H9 (cell line): Measurements from ENCODE around the gene PRPF38B. TPM values are rescaled to one million over a fixed set of nuclear protein-coding genes. Genes with fewer than 3 reads are reported as not detected.

ENCODE experiments used
- DNase-seq: peaks from one replicate; pipeline ENCODE4 v3.0.0-alpha.2; 2017
- H2AFZ ChIP-seq: one replicate; pipeline ENCODE4 v1.6.1; 2013; ENCODE audit warnings: mild to moderate bottlenecking, low read length, control low read depth, moderate library complexity
- H2AK5ac ChIP-seq: 2 replicates; pipeline ENCODE4 v1.6.1; 2013; ENCODE audit warnings: low read length, control low read depth, mixed read lengths; ENCODE audit not compliant: insufficient read length
- H2BK120ac ChIP-seq: one replicate; pipeline ENCODE4 v1.6.1; 2013; ENCODE audit warnings: low read depth, mild to moderate bottlenecking, low read length, control low read depth, inconsistent platforms; ENCODE audit not compliant: poor library complexity, severe bottlenecking
- H2BK12ac ChIP-seq: 2 replicates; pipeline ENCODE4 v1.6.1; 2013; ENCODE audit warnings: low read length, control low read depth, mixed read lengths, low read depth; ENCODE audit not compliant: insufficient read length
- H2BK15ac ChIP-seq: 2 replicates; pipeline ENCODE4 v1.6.1; 2013; ENCODE audit warnings: low read depth, low read length, control low read depth
- H2BK20ac ChIP-seq: one replicate; pipeline ENCODE4 v1.6.1; 2013; ENCODE audit warnings: low read depth, mild to moderate bottlenecking, low read length, control low read depth, inconsistent platforms; ENCODE audit not compliant: poor library complexity, severe bottlenecking
- H2BK5ac ChIP-seq: 2 replicates; pipeline ENCODE4 v1.6.1; 2013; ENCODE audit warnings: low read length, control low read depth, mixed read lengths; ENCODE audit not compliant: insufficient read length
- H3K14ac ChIP-seq: 2 replicates; pipeline ENCODE4 v1.6.1; 2013; ENCODE audit warnings: low read length, control low read depth; ENCODE audit not compliant: insufficient read depth
- H3K18ac ChIP-seq: 2 replicates; pipeline ENCODE4 v1.6.1; 2013; ENCODE audit warnings: low read depth, mild to moderate bottlenecking, mixed read lengths, low read length, control low read depth; ENCODE audit not compliant: insufficient read length
- H3K23ac ChIP-seq: 2 replicates; pipeline ENCODE4 v1.6.1; 2013; ENCODE audit warnings: low read length, control low read depth, mixed read lengths, low read depth; ENCODE audit not compliant: insufficient read length
- H3K23me2 ChIP-seq: 2 replicates; pipeline ENCODE4 v1.6.1; 2013; ENCODE audit warnings: low read depth, mild to moderate bottlenecking, mixed read lengths, low read length, control low read depth; ENCODE audit not compliant: insufficient read length, poor library complexity, severe bottlenecking
- H3K27ac ChIP-seq: 2 replicates; pipeline ENCODE4 v1.5.1; 2013; ENCODE audit warnings: low read length, control low read depth, mixed read lengths, low read depth; ENCODE audit not compliant: insufficient read length
- H3K27me3 ChIP-seq: 2 replicates; pipeline ENCODE4 v1.6.1; 2013; ENCODE audit warnings: low read length, control low read depth, inconsistent platforms; ENCODE audit not compliant: insufficient read depth
- H3K4ac ChIP-seq: 2 replicates; pipeline ENCODE4 v1.6.1; 2013; ENCODE audit warnings: low read depth, mild to moderate bottlenecking, control low read depth, inconsistent platforms, low read length, moderate library complexity
- H3K4me1 ChIP-seq: 2 replicates; pipeline ENCODE4 v1.6.1; 2013; ENCODE audit warnings: low read length, control low read depth, inconsistent platforms; ENCODE audit not compliant: insufficient read depth
- H3K4me2 ChIP-seq: 2 replicates; pipeline ENCODE4 v1.6.1; 2013; ENCODE audit warnings: low read length, control low read depth, mixed read lengths; ENCODE audit not compliant: insufficient read length, insufficient read depth
- H3K56ac ChIP-seq: 2 replicates; pipeline ENCODE4 v1.6.1; 2013; ENCODE audit warnings: low read depth, mild to moderate bottlenecking, mixed read lengths, low read length, control low read depth; ENCODE audit not compliant: insufficient read length
- H3K79me1 ChIP-seq: 2 replicates; pipeline ENCODE4 v1.6.1; 2013; ENCODE audit warnings: low read depth, mild to moderate bottlenecking, moderate library complexity, low read length, control low read depth, inconsistent platforms; ENCODE audit not compliant: insufficient read depth, poor library complexity, severe bottlenecking
- H3K79me2 ChIP-seq: 2 replicates; pipeline ENCODE4 v1.6.1; 2013; ENCODE audit warnings: low read length, control low read depth, inconsistent platforms; ENCODE audit not compliant: insufficient read depth
- H3K9ac ChIP-seq: 2 replicates; pipeline ENCODE4 v1.6.1; 2013; ENCODE audit warnings: low read length, control low read depth, mixed read lengths; ENCODE audit not compliant: insufficient read length; ENCODE audit errors: extremely low read depth
- H3K9me3 ChIP-seq: one replicate; pipeline ENCODE4 v1.6.1; 2013; ENCODE audit warnings: low read depth, low read length, inconsistent platforms; ENCODE audit not compliant: control insufficient read depth
- H3T11ph ChIP-seq: one replicate; pipeline ENCODE4 v1.6.1; 2013; ENCODE audit warnings: mild to moderate bottlenecking, low read length, control low read depth, inconsistent platforms
- H4K20me1 ChIP-seq: one replicate; pipeline ENCODE4 v1.6.1; 2013; ENCODE audit not compliant: control insufficient read depth, insufficient read length, insufficient read depth
- H4K5ac ChIP-seq: 2 replicates; pipeline ENCODE4 v1.6.1; 2013; ENCODE audit warnings: low read depth, mild to moderate bottlenecking, mixed read lengths, low read length, control low read depth; ENCODE audit not compliant: insufficient read length
- H4K8ac ChIP-seq: replicated peaks from 2 replicates; pipeline ENCODE4 v1.6.1; 2013; ENCODE audit warnings: low read length, control low read depth, mixed read lengths, low read depth; ENCODE audit not compliant: insufficient read length
- H4K91ac ChIP-seq: 2 replicates; pipeline ENCODE4 v1.6.1; 2013; ENCODE audit warnings: low read depth, mild to moderate bottlenecking, moderate library complexity, mixed read lengths, low read length, control low read depth; ENCODE audit not compliant: insufficient read length
- H3K27ac Mint-ChIP-seq, 3 experiments: 2 replicates in 2 of 3; 3 replicates in 1 of 3; pipeline ENCODE4 v1.8.0; 2020 to 2021; ENCODE audit warnings: mixed read lengths in 3 of 3, mild to moderate bottlenecking in 1 of 3, moderate library complexity in 1 of 3
- H3K27me3 Mint-ChIP-seq: 2 replicates; pipeline ENCODE4 v1.8.0; 2021; ENCODE audit warnings: low read depth, mild to moderate bottlenecking, moderate library complexity, mixed read lengths
- H3K36me3 Mint-ChIP-seq, 3 experiments: 2 replicates in 2 of 3; 3 replicates in 1 of 3; pipeline ENCODE4 v1.8.0; 2020 to 2021; ENCODE audit warnings: low read depth in 3 of 3, mixed read lengths in 3 of 3; ENCODE audit not compliant: insufficient read depth in 1 of 3
- H3K4me1 Mint-ChIP-seq, 2 experiments: 2 replicates each; pipeline ENCODE4 v1.8.0; 2020; ENCODE audit warnings: mixed read lengths in 2 of 2
- H3K4me3 Mint-ChIP-seq, 2 experiments: 2 replicates in 1 of 2; 3 replicates in 1 of 2; pipeline ENCODE4 v1.8.0; 2020 to 2021; ENCODE audit warnings: mild to moderate bottlenecking in 2 of 2, mixed read lengths in 2 of 2, moderate library complexity in 1 of 2
- H3K9me3 Mint-ChIP-seq, 2 experiments: 2 replicates in 1 of 2; 3 replicates in 1 of 2; pipeline ENCODE4 v1.8.0; 2020; ENCODE audit warnings: mild to moderate bottlenecking in 2 of 2, mixed read lengths in 2 of 2, moderate library complexity in 1 of 2
- whole genome bisulfite sequencing: extraction: QIAGEN DNeasy Blood & Tissue Kit; methylation state at CpG from one replicate; pipeline ENCODE4 v1.1.7; 2013; ENCODE audit warnings: missing lambda C conversion rate, low lambda C conversion rate, mixed read lengths; ENCODE audit not compliant: insufficient read length; ENCODE audit errors: extremely low coverage; 5-methylcytosine and 5-hydroxymethylcytosine counted together
- total RNA-seq: library from RNA; stranded (reverse); gene quantifications from 2 replicates; pipeline ENCODE4 v1.2.1, GENCODE V29; 2021
- TF ChIP-seq, protein P1 (sequence below): fragments of 200-600 bp; sonication (generic); conservative IDR thresholded peaks from 3 replicates; pipeline ENCODE4 v1.8.0; 2021; ENCODE audit warnings: antibody characterized with exemption, mild to moderate bottlenecking

PRPF38B gene
- total RNA-seq, 1 experiment from 2014 or later: 60.0 TPM

DNA sequence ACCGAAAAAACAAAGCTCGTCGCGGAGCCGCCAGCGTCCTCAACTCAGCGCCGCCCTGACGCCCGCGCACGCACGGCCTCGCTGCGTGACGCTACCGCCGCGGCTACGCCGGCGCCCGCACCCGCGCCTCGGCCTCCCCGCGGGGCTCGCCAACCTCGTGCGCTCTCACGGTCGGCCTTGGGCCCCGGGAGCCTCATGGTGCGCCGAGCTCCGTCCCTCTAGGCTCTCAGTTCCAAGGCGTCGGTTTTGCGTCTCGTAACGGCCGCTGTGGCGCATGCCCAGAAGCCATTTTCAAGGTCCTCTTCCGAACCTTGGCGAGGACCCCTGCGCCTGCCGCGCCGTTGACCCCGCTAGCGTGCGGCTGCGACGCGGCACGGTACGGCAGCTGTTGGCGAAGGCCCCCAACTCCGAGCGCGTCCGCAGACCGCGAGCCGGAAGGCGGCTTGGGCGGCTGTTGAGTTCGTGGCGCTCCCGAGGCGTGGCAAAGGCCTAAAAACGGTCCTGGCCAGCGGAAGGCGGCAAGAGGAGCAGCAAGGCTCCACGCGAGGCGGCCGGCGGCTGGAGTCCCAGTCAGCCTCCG, 31.0 kb upstream of the PRPF38B start, which contains the start of gene HENMT1:
Gene HENMT1, minus strand, starts transcription at position 64 of the 580 bp plus-strand sequence. CDS start 1,209 bp downstream, outside the sequence.
- no peak within 1 kb of the TSS for H2AFZ ChIP-seq
- H4K20me1 ChIP-seq: no peaks in the 10 kb centered on the region
- peak within 1 kb of the TSS; percentile 18 for H2BK12ac ChIP-seq
- no peak within 1 kb of the TSS for H3T11ph ChIP-seq
- H3K56ac ChIP-seq: no peak within 1 kb of the TSS
- Mint-ChIP-seq H3K36me3 (no peaks in the 10 kb centered on the region), H3K27ac (peak within 1 kb of the TSS in 1 of 3 experiments; percentile 82; a peak in 2 of 7 replicates), H3K9me3 (peaks cover 0 to 5% of the 10 kb centered on the region in 2 experiments; a peak in 1 of 5 replicates), H3K4me1 (peaks cover 0 to 3% of the 10 kb centered on the region in 2 experiments; a peak in 1 of 4 replicates), H3K27me3 (peaks cover 38% of the 10 kb centered on the region), H3K4me3 (peak within 1 kb of the TSS; percentile 67 to 70)
- TF ChIP-seq, protein P1, sequence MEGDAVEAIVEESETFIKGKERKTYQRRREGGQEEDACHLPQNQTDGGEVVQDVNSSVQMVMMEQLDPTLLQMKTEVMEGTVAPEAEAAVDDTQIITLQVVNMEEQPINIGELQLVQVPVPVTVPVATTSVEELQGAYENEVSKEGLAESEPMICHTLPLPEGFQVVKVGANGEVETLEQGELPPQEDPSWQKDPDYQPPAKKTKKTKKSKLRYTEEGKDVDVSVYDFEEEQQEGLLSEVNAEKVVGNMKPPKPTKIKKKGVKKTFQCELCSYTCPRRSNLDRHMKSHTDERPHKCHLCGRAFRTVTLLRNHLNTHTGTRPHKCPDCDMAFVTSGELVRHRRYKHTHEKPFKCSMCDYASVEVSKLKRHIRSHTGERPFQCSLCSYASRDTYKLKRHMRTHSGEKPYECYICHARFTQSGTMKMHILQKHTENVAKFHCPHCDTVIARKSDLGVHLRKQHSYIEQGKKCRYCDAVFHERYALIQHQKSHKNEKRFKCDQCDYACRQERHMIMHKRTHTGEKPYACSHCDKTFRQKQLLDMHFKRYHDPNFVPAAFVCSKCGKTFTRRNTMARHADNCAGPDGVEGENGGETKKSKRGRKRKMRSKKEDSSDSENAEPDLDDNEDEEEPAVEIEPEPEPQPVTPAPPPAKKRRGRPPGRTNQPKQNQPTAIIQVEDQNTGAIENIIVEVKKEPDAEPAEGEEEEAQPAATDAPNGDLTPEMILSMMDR: no peak
- no peaks in the 10 kb centered on the region for H3K79me1 ChIP-seq
- H3K27me3 ChIP-seq: no peaks in the 10 kb centered on the region; the same call in 1 of the 2 replicates
- no peak within 1 kb of the TSS for H4K91ac ChIP-seq
- no peak within 1 kb of the TSS for H2BK20ac ChIP-seq
- H3K4me2 ChIP-seq: peak within 1 kb of the TSS; percentile 54
- peak within 1 kb of the TSS; percentile 98 for H3K18ac ChIP-seq
- no peak within 1 kb of the TSS for H2AK5ac ChIP-seq
- H3K4ac ChIP-seq: 0 out of 2 replicates have a peak within 1 kb of the TSS, but pooled peaks have one; percentile 24
- peak; percentile 75 for DNase-seq
- H3K23ac ChIP-seq: no peak within 1 kb of the TSS
- H2BK15ac ChIP-seq: no peak within 1 kb of the TSS
- no CpG with 5 or more reads among the region's 81 CpGs for WGBS
- no peak within 1 kb of the TSS for H3K27ac ChIP-seq
- H3K23me2 ChIP-seq: peaks cover 6% of the 10 kb centered on the region
- peak within 1 kb of the TSS; percentile 49 for H4K5ac ChIP-seq
- H3K9me3 ChIP-seq: no peaks in the 10 kb centered on the region
- peak within 1 kb of the TSS; percentile 95 for H3K14ac ChIP-seq
- H2BK120ac ChIP-seq: no peak within 1 kb of the TSS
- peak within 1 kb of the TSS; percentile 89 for H4K8ac ChIP-seq
- H3K4me1 ChIP-seq: no peaks in the 10 kb centered on the region
- H3K9ac ChIP-seq: peak within 1 kb of the TSS; percentile 24
- no peak within 1 kb of the TSS for H2BK5ac ChIP-seq
- H3K79me2 ChIP-seq: no peaks in the 10 kb centered on the region
